ENCODE results near the gene GDPD5.

GDPD5 gene

DNA sequence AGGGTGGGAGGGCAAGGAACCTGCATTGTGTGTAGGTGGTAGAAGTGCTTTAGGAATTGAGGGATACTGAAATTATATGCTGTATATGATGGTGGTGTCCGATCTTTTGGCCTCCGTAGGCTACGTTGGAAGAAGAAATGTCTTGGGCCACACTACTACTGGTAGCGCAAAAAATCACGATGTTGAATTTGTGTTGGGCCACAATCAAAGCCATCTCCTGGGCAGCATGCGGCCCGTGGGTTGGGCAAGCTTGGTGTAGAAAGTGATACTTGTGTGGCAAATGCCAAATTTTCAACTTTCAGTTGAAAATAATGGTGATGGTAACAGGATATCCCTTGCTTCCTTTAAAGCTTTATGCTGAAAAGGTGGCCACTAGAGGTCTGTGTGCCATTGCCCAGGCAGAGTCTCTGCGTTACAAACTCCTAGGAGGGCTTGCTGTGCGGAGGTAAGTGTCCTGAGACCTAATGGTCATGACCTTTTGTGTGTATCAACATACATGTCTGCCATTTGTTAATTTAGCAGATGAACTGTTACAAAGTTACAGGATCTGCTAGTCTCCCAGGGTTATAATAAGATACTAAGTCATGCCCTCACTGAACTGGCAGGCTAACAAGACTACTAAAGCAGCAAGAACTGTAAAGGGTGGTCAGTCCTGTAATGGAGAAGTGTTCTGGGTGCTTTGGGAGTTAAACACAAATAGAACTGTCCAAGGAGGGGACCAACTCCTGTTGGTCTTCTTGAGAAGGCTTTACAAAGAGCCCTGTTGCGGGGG lies 123.6 kb downstream of the GDPD5 start:
- FAIRE-seq (no peak), DNase-seq (ENCODE audit: low spot score) (no peak)

DNA sequence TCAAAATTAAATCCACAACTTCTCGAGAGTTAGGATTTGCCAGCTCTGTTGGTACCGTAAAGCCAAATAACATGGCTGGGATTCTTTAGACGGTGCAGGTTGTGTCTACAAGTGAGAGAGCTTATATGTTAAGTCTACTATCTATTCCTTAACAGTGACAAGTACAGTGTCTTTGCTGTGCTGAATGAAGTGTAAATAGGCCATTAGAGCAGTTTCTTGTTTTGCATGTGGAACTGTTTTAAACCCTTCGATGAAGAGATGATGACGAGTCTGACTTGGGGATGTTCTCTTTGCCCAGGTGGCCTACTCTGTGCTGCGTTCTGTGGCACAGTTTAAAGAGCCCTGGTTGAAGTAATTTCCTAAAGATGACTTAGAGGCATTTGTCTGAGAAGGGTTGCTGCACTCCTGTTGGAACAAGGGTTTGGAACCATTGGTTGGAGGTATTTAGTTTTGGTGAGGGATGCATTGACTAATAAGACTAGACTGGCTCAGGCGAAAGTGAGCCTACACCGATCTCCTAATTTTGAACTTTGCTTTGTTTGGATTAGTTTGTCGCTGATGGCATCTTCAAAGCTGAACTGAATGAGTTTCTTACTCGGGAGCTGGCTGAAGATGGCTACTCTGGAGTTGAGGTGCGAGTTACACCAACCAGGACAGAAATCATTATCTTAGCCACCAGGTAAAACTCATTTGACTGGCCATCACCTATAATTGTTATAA lies 125.4 kb downstream of the GDPD5 start:
- DNase-seq (ENCODE audit: low spot score) = no peak
- no peak for FAIRE-seq

DNA sequence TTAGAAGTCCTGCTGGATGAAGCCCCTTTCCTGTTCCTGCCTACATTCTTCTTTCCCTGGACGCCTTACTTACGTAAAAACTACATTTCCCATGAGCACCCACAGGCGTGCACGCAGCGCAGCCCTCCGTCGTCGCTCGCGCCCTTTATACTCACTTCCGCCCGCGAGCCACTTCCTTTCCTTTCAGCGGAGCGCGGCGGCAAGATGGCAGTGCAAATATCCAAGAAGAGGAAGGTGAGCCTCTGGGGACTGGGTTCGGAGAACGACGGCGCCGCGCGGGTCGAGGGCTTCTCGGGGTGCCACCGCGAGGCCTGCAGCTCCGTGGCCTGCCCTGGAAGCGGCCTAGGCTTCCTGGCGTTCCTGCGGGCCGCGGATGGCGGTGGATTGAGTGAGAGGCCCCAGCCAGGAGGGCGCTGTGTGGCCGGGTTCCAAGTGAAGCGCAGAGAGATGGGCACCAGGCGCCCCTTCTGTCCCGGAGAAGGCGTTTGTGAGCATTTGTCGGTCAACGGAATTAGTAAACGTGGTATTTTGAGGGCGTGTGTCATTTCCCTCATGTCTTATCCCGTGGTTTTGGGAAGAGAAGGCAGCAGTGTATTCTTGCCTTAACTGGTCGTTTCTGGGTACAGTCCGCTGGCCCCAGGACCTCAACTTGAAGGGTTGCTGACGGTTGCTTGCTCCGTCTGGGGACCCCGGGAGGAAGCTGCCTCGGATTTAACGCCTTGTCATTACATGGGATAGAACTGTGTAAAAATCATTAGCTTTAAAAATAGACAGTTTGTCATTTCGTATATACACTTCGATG lies 126.2 kb downstream of the GDPD5 start, which contains the start of gene RPS3:
TSS of gene RPS3 (plus strand) at position 175 of the 802 bp plus-strand sequence. CDS start at position 205, 30 bp downstream.
- no peak for FAIRE-seq

DNA sequence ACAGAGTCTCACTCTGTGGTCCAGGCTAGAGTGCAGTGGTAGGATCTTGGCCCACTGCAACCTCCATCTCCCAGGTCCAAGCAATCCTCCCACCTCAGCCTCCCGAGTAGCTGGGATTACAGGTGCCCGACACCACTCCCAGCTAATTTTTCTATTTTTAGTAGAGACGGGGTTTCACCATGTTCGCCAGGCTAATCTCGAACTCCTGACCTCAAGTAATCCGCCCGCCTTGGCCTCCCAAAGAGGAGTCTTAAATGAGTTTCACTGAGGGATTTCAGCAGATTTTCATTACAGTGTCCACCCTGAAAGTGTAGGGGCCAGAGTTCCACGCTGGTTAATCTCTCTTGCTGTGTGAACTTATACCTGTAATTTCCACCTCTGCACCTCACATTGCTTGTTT lies 126.8 kb downstream of the GDPD5 start:
- FAIRE-seq (no peak), DNase-seq (ENCODE audit: low spot score) (no peak)

More for the DNA sequence above, 126.2 kb downstream of the GDPD5 start, which contains the start of gene RPS3:
- DNase-seq (ENCODE audit: low spot score) = peak; percentile 75

DNA sequence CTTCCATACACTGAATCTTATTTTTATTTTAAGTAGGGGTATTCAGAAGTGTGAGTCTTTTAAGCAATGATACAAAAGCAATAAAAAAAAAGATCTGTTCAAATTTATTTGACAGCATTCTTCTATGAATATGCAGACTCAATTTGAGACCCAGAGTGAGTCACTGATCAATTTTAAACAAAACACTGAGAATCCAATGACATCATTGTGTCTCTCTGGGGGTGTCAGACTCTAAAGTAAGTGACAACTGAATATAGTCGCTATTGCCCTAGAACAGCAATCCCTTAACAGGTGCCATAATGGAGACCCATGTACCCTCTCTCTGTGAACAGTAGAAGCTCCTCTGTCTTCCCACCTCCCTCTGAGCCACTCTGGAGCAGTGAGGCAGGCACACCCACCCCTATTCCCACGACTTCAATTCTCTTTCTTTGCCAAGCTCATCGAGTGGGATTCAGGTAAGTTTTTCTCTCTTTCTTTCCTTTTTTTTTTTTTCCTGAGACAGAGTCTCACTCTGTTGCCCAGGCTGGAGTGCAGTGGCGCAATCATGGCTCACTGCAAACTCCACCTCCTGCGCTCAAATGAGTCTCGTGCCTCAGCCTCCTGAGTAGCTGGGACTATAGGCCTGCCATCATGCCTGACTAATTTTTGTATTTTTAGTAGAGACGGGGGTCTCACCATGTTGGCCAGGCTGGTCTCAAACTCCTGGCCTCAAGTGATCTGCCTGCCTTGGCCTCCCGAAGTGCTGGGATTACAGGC lies 131.5 kb downstream of the GDPD5 start:
- FAIRE-seq = no peak

DNA sequence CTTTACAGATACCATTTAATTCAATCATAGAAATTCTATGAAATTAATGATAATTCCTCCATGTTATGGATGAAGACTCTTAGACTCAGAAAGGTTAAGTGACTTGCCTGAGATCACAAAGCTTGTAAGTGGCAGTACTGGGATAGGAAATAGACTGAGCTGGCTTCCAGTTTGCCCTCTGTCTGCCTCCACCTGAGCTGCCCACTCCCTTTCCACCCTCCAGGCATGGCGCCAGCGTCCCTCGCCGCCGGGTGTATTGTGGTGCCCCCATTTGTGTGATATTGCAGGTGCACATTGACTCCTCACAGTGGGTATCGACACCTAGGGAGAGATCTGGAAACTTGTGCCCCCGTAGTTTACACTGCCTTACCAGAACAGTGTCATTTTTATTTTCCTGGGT lies 135.8 kb downstream of the GDPD5 start:
- DNase-seq (ENCODE audit: low spot score) (no peak), FAIRE-seq (no peak)

More for the DNA sequence above, 131.5 kb downstream of the GDPD5 start:
- no peak for DNase-seq (ENCODE audit: low spot score)

DNA sequence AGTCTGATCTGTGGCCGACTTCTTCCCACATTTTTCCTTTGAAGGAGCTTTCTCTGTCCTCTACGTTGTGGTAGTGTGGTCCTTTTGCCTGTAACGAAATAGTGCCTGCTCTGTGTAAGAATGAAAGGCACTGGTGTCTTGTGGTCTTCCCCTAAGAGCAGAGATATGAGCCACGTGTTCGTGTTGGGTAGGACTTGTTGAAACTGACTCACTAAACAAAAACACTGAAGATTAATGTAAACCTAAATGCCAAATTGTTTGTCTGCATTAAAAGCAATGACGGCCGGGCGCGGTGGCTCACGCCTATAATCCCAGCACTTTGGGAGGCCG lies 136.5 kb downstream of the GDPD5 start:
- no peak for DNase-seq (ENCODE audit: low spot score)
- no peak for FAIRE-seq

DNA sequence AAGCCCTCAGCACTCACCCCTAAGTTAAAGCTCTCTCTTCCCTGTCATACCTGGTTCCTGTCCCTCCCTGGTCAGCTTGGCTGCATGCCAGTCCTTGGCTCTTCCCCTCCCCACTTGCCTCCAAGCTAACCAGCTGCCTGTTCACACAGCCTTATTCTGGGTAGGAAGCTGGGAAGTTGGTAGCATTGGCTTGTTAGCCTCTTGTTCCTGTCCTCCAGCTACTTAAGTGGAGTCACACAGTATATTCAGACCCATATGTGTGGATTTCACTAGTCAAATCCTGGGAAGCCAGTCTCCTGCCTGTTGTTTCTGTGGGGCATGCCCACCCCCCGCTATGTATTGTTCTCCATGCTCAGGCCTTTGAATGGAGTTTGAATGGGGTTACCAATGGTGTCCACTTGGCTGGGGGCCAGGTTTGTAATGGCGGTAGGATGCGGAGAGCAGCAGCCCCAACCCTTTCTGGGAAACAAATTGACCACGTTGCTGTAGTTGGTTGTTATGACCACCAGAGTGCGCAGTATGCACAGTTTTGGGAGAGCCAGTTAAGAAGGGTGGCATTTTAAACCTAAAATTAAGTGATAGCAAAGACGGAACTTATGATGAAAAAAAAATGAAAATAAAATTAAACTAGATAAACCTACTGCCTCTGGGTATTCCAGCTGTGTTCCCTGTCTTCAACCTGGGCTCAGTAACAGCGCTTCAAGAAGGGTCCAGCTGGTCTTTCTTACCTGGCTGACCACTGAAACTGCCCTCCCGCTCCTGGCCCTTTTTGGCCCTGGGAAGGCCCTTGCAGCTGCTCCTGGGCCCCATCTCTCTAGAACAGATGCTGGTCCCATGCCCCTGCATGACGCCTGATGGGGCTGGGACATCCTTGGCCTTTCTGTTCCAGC lies 137.1 kb downstream of the GDPD5 start:
- FAIRE-seq (no peak), DNase-seq (ENCODE audit: low spot score) (peak; percentile 40)

DNA sequence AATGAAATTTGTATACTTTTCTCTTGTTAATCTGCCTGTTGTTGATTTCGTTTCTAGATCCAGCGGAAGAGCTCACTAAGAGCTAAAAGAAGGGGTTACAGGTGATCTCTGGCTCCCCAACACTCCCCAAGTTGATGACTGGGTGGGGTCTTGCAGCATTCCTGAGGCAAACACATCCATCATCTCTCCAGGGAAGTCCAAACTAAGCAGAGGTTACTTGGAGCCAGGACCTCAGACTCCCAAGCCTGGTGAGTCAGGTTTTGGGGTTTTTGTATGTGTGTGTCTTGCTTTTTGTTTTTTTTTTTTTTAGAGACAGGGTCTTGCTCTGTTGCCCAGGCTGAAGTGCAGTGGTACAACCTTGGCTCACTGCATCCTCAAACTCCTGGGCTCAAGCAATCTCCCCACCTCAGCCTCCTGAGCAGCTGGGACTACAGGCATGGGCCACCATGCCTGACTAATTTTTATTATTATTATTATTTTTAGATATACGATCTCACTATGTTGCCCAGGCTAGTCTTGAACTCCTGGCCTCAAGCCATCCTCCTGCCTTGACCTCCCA lies 137.9 kb downstream of the GDPD5 start:
- FAIRE-seq = no peak
- no peak for DNase-seq (ENCODE audit: low spot score)

DNA sequence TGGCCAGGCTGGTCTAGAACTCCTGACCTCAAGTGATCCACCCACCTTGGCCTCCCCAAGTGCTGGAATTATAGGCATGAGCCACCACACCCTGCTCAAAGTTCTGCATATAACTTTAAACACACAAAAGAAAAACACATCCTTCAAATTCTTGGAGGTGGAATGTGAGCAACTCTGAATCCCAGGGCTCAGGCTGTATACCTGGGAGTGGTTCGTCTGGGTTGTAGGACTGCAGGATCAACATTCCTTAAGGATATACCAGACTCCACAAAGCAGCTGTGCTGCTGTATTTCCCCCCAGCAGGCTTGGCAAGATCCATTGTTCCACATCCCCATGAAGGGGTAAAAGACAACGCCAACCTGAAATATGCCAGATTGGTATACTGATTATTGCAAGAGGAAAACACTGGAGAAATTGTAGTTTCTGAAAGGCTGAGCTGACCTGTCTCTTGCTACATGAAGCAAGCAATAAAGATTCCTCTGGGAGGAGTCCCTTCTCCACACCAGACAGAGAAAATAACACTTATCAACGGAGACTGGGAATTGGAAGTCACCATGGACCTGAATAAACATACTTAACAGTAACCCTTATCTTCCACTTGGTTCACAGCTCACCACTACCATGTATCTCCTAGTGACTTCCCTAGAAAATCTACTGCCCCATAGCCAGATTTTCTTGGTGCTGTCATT lies 138.7 kb downstream of the GDPD5 start:
- no peak for FAIRE-seq
- DNase-seq (ENCODE audit: low spot score) = no peak
